Panc1 (cell line): Measurements from ENCODE around the gene NFIB. TPM values are rescaled to one million over a fixed set of nuclear protein-coding genes. Genes with fewer than 3 reads are reported as not detected.

Experiments
- ATAC-seq: fragments of 200-7000 bp; cut with Tn5 transposase; 2 replicates; pipeline ENCODE4 v1.9.1; 2020; ENCODE audit warnings: mild to moderate bottlenecking, moderate library complexity
- BruUV-seq: library from RNA; stranded (reverse); fragments of 400-500 nt; replicated peaks from 2 replicates; lab custom pipeline; 2021; lab: Mats Ljungman, UMichigan
- CTCF ChIA-PET: fragments of 300-600 bp; sonication (Branson Sonifier 250); formaldehyde crosslinking; loops from one replicate; lab custom pipeline; 2022; ENCODE audit warnings: antibody characterized with exemption; lab: Charles Lee
- POLR2A ChIA-PET: fragments of 300-600 bp; sonication (Branson Sonifier 250); formaldehyde crosslinking; loops from one replicate; lab custom pipeline; 2022; ENCODE audit warnings: antibody characterized with exemption; lab: Charles Lee
- DNase-seq: peaks from one replicate; pipeline ENCODE4 v3.0.0-alpha.2; 2010; ENCODE audit warnings: low read depth, low spot score
- H3K27ac ChIP-seq: 2 replicates; pipeline ENCODE4 v1.5.1; 2011; ENCODE audit warnings: mild to moderate bottlenecking, low read length, inconsistent platforms
- H3K27me3 ChIP-seq: fragments of 200-500 bp; sonication (Bioruptor generic); 2 replicates; pipeline ENCODE4 v1.6.0; 2014; ENCODE audit warnings: low read length, inconsistent platforms; ENCODE audit not compliant: control insufficient read depth, insufficient read depth
- H3K36me3 ChIP-seq: fragments of 200-500 bp; sonication (Bioruptor generic); 2 replicates; pipeline ENCODE4 v1.5.1; 2014; ENCODE audit warnings: inconsistent platforms, mild to moderate bottlenecking, low read length, moderate library complexity; ENCODE audit not compliant: control insufficient read depth, insufficient read depth
- H3K4me1 ChIP-seq: 2 replicates; pipeline ENCODE4 v1.5.1; 2011; ENCODE audit warnings: inconsistent platforms, mild to moderate bottlenecking, low read length, moderate library complexity; ENCODE audit not compliant: control insufficient read depth, insufficient read depth
- H3K4me3 ChIP-seq, 2 experiments: 2 replicates each; pipeline ENCODE4 v1.5.1; 2011 to 2012; ENCODE audit warnings: low read depth in 2 of 2, low read length in 2 of 2, mild to moderate bottlenecking in 2 of 2, inconsistent platforms in 1 of 2, moderate library complexity in 1 of 2
- H3K9me3 ChIP-seq: fragments of 200-500 bp; sonication (Bioruptor generic); 2 replicates; pipeline ENCODE4 v1.5.1; 2014; ENCODE audit warnings: low read depth, mild to moderate bottlenecking, inconsistent platforms, low read length, moderate library complexity; ENCODE audit not compliant: control insufficient read depth, insufficient read depth
- POLR2AphosphoS5 ChIP-seq: IDR thresholded peaks from 2 replicates; pipeline ENCODE4 v1.6.1; 2012; ENCODE audit warnings: mild to moderate bottlenecking, low read depth, low read length, moderate library complexity
- SIN3A ChIP-seq: IDR thresholded peaks from 2 replicates; pipeline ENCODE4 v1.6.1; 2012; ENCODE audit warnings: low read depth, mild to moderate bottlenecking, low read length, moderate library complexity, borderline replicate concordance; ENCODE audit not compliant: insufficient read depth
- TCF7L2 ChIP-seq: IDR thresholded peaks from 2 replicates; pipeline ENCODE4 v1.6.1; 2011; ENCODE audit warnings: mild to moderate bottlenecking, low read depth, low read length, inconsistent platforms
- in situ Hi-C: cut with HindIII; loops from 2 replicates; pipeline ENCODE4 v1.10.0; 2016; ENCODE audit warnings: low sequenced_read_pairs, low pct_unique_long_range_greater_than_20kb
- intact Hi-C: fragments of 100-400 bp; cut with micrococcal nuclease; formaldehyde crosslinking; loops from one replicate; pipeline ENCODE4 v1.10.0; 2022; ENCODE audit not compliant: unreplicated experiment
- total RNA-seq: library from RNA; stranded (reverse); gene quantifications from one replicate; pipeline ENCODE4 v1.2.1, GENCODE V29; 2021; ENCODE audit not compliant: unreplicated experiment
- TF ChIP-seq, protein P1 (sequence below): fragments of 450-650 bp; IDR thresholded peaks from 2 replicates; pipeline ENCODE4 v1.5.1; 2017; ENCODE audit warnings: mild to moderate bottlenecking
- TF ChIP-seq, protein P2 (sequence below), 2 experiments: IDR thresholded peaks; 2 replicates each; pipeline ENCODE4 v1.6.1; 2011 to 2012; ENCODE audit warnings: low read depth in 2 of 2, control low read depth in 1 of 2, low read length in 1 of 2, mild to moderate bottlenecking in 1 of 2, moderate library complexity in 1 of 2; ENCODE audit not compliant: insufficient read depth in 1 of 2

NFIB gene
- total RNA-seq, 1 experiment from 2014 or later, result 26.7 TPM

DNA sequence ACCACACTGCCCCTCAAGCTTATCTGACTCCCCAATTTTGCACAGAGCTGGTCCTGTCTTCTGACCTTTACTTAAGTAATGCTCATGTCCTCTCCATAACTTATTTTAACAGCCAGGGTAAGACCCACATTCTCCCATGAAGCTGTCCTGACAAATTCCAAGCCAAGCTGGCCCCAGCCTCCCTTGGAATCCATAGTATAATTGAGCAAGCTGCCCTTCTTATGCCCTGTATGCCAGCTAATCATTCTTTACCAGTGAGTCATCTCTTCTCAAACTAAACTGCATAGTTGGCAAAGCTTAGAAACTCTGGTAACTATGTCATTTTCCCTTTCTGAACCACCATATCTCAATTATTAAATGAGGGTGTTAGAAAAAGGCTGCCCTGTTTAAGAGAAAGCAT lies 92.4 kb downstream of the NFIB start:
- in situ Hi-C loops (no loop called here), intact Hi-C loops (no loop called here)
- peak overlapping the region; percentile 71 for H3K27ac ChIP-seq
- no peak overlapping the region for H3K4me3 ChIP-seq
- ATAC-seq, result peak; percentile 85
- ChIA-PET CTCF (no interaction called here), POLR2A (no interaction called here)
- no TSS peak for BruUV-seq
- H3K27me3 ChIP-seq, result no peaks in the 10 kb centered on the region
- peaks cover 30% of the 10 kb centered on the region for H3K4me1 ChIP-seq
- H3K36me3 ChIP-seq, result no peaks in the 10 kb centered on the region
- no peaks in the 10 kb centered on the region for H3K9me3 ChIP-seq
- no peak for DNase-seq
- TF ChIP-seq, protein P1, sequence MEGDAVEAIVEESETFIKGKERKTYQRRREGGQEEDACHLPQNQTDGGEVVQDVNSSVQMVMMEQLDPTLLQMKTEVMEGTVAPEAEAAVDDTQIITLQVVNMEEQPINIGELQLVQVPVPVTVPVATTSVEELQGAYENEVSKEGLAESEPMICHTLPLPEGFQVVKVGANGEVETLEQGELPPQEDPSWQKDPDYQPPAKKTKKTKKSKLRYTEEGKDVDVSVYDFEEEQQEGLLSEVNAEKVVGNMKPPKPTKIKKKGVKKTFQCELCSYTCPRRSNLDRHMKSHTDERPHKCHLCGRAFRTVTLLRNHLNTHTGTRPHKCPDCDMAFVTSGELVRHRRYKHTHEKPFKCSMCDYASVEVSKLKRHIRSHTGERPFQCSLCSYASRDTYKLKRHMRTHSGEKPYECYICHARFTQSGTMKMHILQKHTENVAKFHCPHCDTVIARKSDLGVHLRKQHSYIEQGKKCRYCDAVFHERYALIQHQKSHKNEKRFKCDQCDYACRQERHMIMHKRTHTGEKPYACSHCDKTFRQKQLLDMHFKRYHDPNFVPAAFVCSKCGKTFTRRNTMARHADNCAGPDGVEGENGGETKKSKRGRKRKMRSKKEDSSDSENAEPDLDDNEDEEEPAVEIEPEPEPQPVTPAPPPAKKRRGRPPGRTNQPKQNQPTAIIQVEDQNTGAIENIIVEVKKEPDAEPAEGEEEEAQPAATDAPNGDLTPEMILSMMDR, result no peak
- no peak for TF ChIP-seq POLR2AphosphoS5
- no peak for TF ChIP-seq TCF7L2

DNA sequence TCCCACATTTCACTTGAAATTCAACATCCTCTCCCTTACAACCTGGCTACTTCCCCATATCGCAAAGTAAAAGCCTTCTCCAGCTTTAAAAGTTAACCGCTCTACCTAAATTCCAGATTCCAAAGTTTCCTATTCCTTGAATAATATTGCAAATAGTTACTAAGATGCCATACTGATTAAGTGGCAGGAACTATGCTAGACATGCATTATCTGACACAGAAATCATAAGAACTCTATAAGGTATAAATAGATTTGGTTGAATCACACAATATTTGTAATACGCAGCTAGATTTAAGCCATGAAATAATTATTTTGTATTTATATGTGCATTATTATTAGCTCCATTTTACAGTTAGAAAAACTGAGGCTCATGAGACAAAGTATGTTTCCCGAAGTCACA lies 92.8 kb downstream of the NFIB start:
- BruUV-seq, result no TSS peak
- no peaks in the 10 kb centered on the region for H3K27me3 ChIP-seq
- intact Hi-C loops, result no loop called here
- peaks cover 30% of the 10 kb centered on the region for H3K4me1 ChIP-seq
- TF ChIP-seq POLR2AphosphoS5 (no peak), TCF7L2 (no peak), SIN3A (no peak)
- TF ChIP-seq, protein P2, sequence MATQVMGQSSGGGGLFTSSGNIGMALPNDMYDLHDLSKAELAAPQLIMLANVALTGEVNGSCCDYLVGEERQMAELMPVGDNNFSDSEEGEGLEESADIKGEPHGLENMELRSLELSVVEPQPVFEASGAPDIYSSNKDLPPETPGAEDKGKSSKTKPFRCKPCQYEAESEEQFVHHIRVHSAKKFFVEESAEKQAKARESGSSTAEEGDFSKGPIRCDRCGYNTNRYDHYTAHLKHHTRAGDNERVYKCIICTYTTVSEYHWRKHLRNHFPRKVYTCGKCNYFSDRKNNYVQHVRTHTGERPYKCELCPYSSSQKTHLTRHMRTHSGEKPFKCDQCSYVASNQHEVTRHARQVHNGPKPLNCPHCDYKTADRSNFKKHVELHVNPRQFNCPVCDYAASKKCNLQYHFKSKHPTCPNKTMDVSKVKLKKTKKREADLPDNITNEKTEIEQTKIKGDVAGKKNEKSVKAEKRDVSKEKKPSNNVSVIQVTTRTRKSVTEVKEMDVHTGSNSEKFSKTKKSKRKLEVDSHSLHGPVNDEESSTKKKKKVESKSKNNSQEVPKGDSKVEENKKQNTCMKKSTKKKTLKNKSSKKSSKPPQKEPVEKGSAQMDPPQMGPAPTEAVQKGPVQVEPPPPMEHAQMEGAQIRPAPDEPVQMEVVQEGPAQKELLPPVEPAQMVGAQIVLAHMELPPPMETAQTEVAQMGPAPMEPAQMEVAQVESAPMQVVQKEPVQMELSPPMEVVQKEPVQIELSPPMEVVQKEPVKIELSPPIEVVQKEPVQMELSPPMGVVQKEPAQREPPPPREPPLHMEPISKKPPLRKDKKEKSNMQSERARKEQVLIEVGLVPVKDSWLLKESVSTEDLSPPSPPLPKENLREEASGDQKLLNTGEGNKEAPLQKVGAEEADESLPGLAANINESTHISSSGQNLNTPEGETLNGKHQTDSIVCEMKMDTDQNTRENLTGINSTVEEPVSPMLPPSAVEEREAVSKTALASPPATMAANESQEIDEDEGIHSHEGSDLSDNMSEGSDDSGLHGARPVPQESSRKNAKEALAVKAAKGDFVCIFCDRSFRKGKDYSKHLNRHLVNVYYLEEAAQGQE (IDR thresholded peaks at IDR 0.05; ENCODE audit: insufficient read depth in 1 of 2, low read depth in 2 of 2, low read length in 1 of 2), result no peak
- TF ChIP-seq, protein P1, result no peak
- peak overlapping the region; percentile 71 for H3K27ac ChIP-seq
- DNase-seq (no peak), ATAC-seq (no peak)
- no peaks in the 10 kb centered on the region for H3K9me3 ChIP-seq
- no peaks in the 10 kb centered on the region for H3K36me3 ChIP-seq
- POLR2A ChIA-PET, result no interaction called here
- H3K4me3 ChIP-seq, result no peak overlapping the region
- CTCF ChIA-PET, result no interaction called here
- in situ Hi-C loops, result no loop called here
